ENCODE measurements around the gene RAP1A. TPM values are rescaled to one million over a fixed set of nuclear protein-coding genes. Genes with fewer than 3 reads are reported as not detected.

RAP1A gene
- total RNA-seq, 1 experiment from 2014 or later: 25.4 TPM

- no peak for TF ChIP-seq ZNF281 (CRISPR knock-in tag; IDR thresholded peaks at IDR 0.05)
Observed at GRCh38 chr1:111702504-111703050, 83.0 kb downstream of the RAP1A start (continued).

GRCh38 chr1:111704240-111704639, 84.7 kb downstream of the RAP1A start:
- ChIA-PET CTCF (interaction anchor here (0.5 to 1.5 kb wide), 2 partner anchors 11 to 17 kb away, joined by 4 to 6 read pairs; no protein-coding TSS in a partner anchor), POLR2A (no interaction called here)
- Mint-ChIP-seq H3K9me3 (no peaks in the 10 kb centered on the region), H3K27ac (no peak overlapping the region), H3K27me3 (ENCODE audit: low read depth) (no peaks in the 10 kb centered on the region), H3K4me3 (no peak overlapping the region), H3K36me3 (peaks cover 27% of the 10 kb centered on the region), H3K4me1 (no peaks in the 10 kb centered on the region)
- DNase-seq (ENCODE audit: low spot score): no peak
- no peak for ATAC-seq
- TF ChIP-seq ZNF317 (CRISPR knock-in tag; IDR thresholded peaks at IDR 0.05; ENCODE audit: borderline replicate concordance, low read depth) (no peak), ZNF423 (CRISPR knock-in tag; IDR thresholded peaks at IDR 0.05) (no peak), FOXP4 (CRISPR knock-in tag; IDR thresholded peaks at IDR 0.05) (no peak), NFE2L1 (CRISPR knock-in tag; IDR thresholded peaks at IDR 0.05) (no peak), CREB1 (CRISPR knock-in tag; IDR thresholded peaks at IDR 0.05) (no peak), USF1 (CRISPR knock-in tag; IDR thresholded peaks at IDR 0.05) (no peak), CREM (CRISPR knock-in tag; IDR thresholded peaks at IDR 0.05) (no peak), HMGA2 (CRISPR knock-in tag; IDR thresholded peaks at IDR 0.05) (no peak)

GRCh38 chr1:111704776-111705175, 85.2 kb downstream of the RAP1A start:
- H3K36me3 Mint-ChIP-seq: peaks cover 25% of the 10 kb centered on the region
- H3K9me3 Mint-ChIP-seq: no peaks in the 10 kb centered on the region
- H3K27ac Mint-ChIP-seq: no peak overlapping the region
- ATAC-seq: no peak
- no peaks in the 10 kb centered on the region for H3K27me3 Mint-ChIP-seq (ENCODE audit: low read depth)
- H3K4me3 Mint-ChIP-seq: no peak overlapping the region
- DNase-seq (ENCODE audit: low spot score): no peak
- no peaks in the 10 kb centered on the region for H3K4me1 Mint-ChIP-seq
- ChIA-PET CTCF (no interaction called here), POLR2A (no interaction called here)
- TF ChIP-seq CBFB (CRISPR knock-in tag; IDR thresholded peaks at IDR 0.05; ENCODE audit: low read depth): no peak
- TF ChIP-seq HMGA2 (CRISPR knock-in tag; IDR thresholded peaks at IDR 0.05): no peak
- TF ChIP-seq GTF2I (CRISPR knock-in tag; conservative IDR thresholded peaks at IDR 0.05): no peak
- no peak for TF ChIP-seq ZNF317 (CRISPR knock-in tag; IDR thresholded peaks at IDR 0.05; ENCODE audit: borderline replicate concordance, low read depth)
- no peak for TF ChIP-seq USF1 (CRISPR knock-in tag; IDR thresholded peaks at IDR 0.05)
- TF ChIP-seq CREM (CRISPR knock-in tag; IDR thresholded peaks at IDR 0.05): no peak
- TF ChIP-seq MXD4 (CRISPR knock-in tag; IDR thresholded peaks at IDR 0.05; ENCODE audit: borderline replicate concordance): no peak
- no peak for TF ChIP-seq CTCF (IDR thresholded peaks at IDR 0.05)
- TF ChIP-seq ATF3 (CRISPR knock-in tag; conservative IDR thresholded peaks at IDR 0.05): no peak
- no peak for TF ChIP-seq MLX (CRISPR knock-in tag; IDR thresholded peaks at IDR 0.05)
- TF ChIP-seq EMX1 (CRISPR knock-in tag; IDR thresholded peaks at IDR 0.05): no peak
- no peak for TF ChIP-seq SMAD3 (CRISPR knock-in tag; IDR thresholded peaks at IDR 0.05; ENCODE audit: borderline replicate concordance)
- TF ChIP-seq STAT6 (CRISPR knock-in tag; conservative IDR thresholded peaks at IDR 0.05; ENCODE audit: low read depth): no peak
- TF ChIP-seq SOX15 (CRISPR knock-in tag; IDR thresholded peaks at IDR 0.05): no peak
- TF ChIP-seq ZNF263 (CRISPR knock-in tag; IDR thresholded peaks at IDR 0.05; ENCODE audit: low read depth): no peak
